ENCODE data around the gene NEB. TPM values are rescaled to one million over a fixed set of nuclear protein-coding genes. Genes with fewer than 3 reads are reported as not detected.
A peak's percentile ranks its signal among the peaks of the same experiment; 100 is the strongest.
"Not testable (repeated sequence)": the region's sequence is repeated elsewhere in the genome, so short reads cannot be mapped to it uniquely, and the experiment has no call there.

Gene NEB
- total RNA-seq, 1 donor from 2014 or later = 0.53 TPM

DNA sequence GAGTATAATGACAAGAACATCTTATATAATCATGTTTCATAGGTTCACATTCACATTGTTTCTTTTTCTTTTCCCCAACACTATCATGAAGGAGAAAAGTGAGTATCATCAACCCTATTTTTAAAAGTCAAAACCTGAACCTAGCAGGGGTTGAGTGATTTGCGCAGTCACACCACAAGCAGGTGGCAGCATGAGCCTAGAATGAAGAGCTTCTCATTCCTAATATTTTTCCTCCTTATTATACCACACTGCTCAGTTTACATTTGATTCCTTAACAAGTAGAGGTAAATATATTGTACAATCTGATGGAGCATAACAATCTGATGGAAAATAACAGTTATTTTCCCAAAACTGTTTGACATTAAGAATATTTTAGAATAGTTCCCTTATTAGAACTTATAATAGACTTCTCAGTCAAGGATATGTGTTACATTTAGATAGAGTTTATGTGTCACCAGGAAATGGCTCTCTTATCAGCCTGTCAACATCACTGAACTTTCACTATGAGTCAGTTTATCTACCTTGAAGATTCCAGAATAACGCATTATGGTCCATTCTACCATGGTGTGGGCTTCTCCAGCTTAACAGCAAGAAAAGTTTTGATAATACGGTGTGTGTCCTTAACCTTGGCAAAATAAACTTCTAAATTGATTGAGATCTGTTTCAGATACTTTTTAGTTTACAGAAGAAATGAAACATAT, 119.5 kb downstream of the NEB start:
- Histone ChIP-seq H3K4me1 (no peaks in the 10 kb centered on the region), H3K27ac (no peak overlapping the region), H3K4me3 (no peak overlapping the region), H3K9me3 (no peaks in the 10 kb centered on the region), H3K36me3 (no peaks in the 10 kb centered on the region), H3K27me3 (no peaks in the 10 kb centered on the region)
- no peak for DNase-seq (ENCODE audit: low spot score in 2 of 2)
- TF ChIP-seq CTCF (IDR thresholded peaks at IDR 0.05) = peak in 1 of 3 experiments; percentile 23
- intact Hi-C loops (cut with DNase I) = no loop called here

- DNase-seq (ENCODE audit: low spot score in 2 of 2) = no peak
- no peaks in the 10 kb centered on the region for H3K4me1 ChIP-seq
- H3K36me3 ChIP-seq = no peaks in the 10 kb centered on the region
- no peak for TF ChIP-seq CTCF (IDR thresholded peaks at IDR 0.05)
- no peaks in the 10 kb centered on the region for H3K9me3 ChIP-seq
- no peak overlapping the region for H3K27ac ChIP-seq
- no peak overlapping the region for H3K4me3 ChIP-seq
- intact Hi-C loops (cut with DNase I) = no loop called here
- H3K27me3 ChIP-seq = no peaks in the 10 kb centered on the region
Observed at GRCh38 chr2:151614159-151614558, 120.1 kb downstream of the NEB start.

DNA sequence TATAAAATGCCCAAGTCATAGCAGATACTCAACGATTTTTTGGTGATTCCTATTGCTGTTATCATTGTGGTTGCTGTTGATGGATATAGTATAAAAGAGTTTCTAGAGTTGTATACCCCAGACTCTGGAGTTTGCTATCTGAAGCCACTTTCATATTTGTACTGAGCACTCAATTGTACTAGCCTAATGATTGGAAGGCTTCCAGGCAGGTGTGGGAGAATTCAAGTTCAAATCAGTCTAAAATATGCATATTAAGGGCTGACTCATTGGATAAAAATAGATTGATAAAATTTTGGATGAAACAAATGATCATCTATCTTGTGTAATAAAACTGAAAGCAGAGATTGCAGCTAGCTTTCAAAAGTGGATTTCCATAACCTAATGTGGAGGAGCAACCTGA, 122.9 kb downstream of the NEB start:
- intact Hi-C loops (cut with DNase I) = no loop called here
- Histone ChIP-seq H3K9me3 (no peaks in the 10 kb centered on the region), H3K36me3 (no peaks in the 10 kb centered on the region), H3K27ac (no peak overlapping the region), H3K4me3 (no peak overlapping the region), H3K27me3 (no peaks in the 10 kb centered on the region), H3K4me1 (no peaks in the 10 kb centered on the region)
- DNase-seq (ENCODE audit: low spot score in 2 of 2) = no peak
- no peak for TF ChIP-seq CTCF (IDR thresholded peaks at IDR 0.05)

- no peak for TF ChIP-seq CTCF (IDR thresholded peaks at IDR 0.05)
- intact Hi-C loops (cut with DNase I) = no loop called here
- no peaks in the 10 kb centered on the region for H3K9me3 ChIP-seq
- no peak overlapping the region for H3K4me3 ChIP-seq
- no peaks in the 10 kb centered on the region for H3K4me1 ChIP-seq
- no peaks in the 10 kb centered on the region for H3K27me3 ChIP-seq
- H3K36me3 ChIP-seq = no peaks in the 10 kb centered on the region
- DNase-seq (ENCODE audit: low spot score in 2 of 2) = no peak
- H3K27ac ChIP-seq = no peak overlapping the region
Observed at GRCh38 chr2:151610310-151610709, 124.0 kb downstream of the NEB start.

GRCh38 chr2:151609705-151610104, 124.6 kb downstream of the NEB start:
- Histone ChIP-seq H3K27me3 (no peaks in the 10 kb centered on the region), H3K4me3 (no peak overlapping the region), H3K36me3 (no peaks in the 10 kb centered on the region), H3K27ac (no peak overlapping the region), H3K4me1 (no peaks in the 10 kb centered on the region), H3K9me3 (no peaks in the 10 kb centered on the region)
- DNase-seq (ENCODE audit: low spot score in 2 of 2) = no peak
- intact Hi-C loops (cut with DNase I) = no loop called here
- no peak for TF ChIP-seq CTCF (IDR thresholded peaks at IDR 0.05)

GRCh38 chr2:151607459-151608424, 126.5 kb downstream of the NEB start:
- H3K36me3 ChIP-seq; H3K4me3 ChIP-seq; H3K27me3 ChIP-seq; intact Hi-C loops (cut with DNase I); DNase-seq (ENCODE audit: low spot score in 2 of 2); H3K9me3 ChIP-seq; H3K4me1 ChIP-seq; H3K27ac ChIP-seq: not testable (repeated sequence)

DNA sequence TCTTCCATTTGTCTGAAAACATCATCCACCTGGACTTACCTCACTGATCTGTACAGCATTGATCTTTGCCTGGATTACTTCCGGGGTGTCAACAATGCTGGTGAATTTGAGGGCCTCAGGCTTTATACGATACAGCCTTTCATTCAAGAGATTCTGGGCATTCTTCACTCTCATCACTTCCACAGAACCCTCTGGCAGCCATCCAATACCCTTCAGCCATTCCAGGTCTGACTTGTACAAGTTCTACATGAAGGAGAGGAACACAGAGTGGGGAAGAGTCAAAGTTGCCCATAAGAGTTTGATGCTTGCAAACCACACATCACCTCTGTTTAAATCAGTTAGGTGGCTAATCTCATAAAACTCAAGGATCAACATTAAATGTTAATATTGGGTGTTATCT, 130.7 kb downstream of the NEB start:
- H3K36me3 ChIP-seq; H3K27me3 ChIP-seq; H3K9me3 ChIP-seq; intact Hi-C loops (cut with DNase I); H3K4me1 ChIP-seq; H3K4me3 ChIP-seq; H3K27ac ChIP-seq: not testable (repeated sequence)
- peak in 1 of 2 donors; percentile 66 for DNase-seq (ENCODE audit: low spot score in 2 of 2)

GRCh38 chr2:151602402-151602801, 131.9 kb downstream of the NEB start:
- H3K27me3 ChIP-seq; H3K4me3 ChIP-seq; intact Hi-C loops (cut with DNase I); H3K9me3 ChIP-seq; H3K4me1 ChIP-seq; H3K36me3 ChIP-seq; DNase-seq (ENCODE audit: low spot score in 2 of 2); H3K27ac ChIP-seq: not testable (repeated sequence)

GRCh38 chr2:151601803-151602202, 132.5 kb downstream of the NEB start:
- H3K27me3 ChIP-seq; intact Hi-C loops (cut with DNase I); H3K4me1 ChIP-seq; H3K36me3 ChIP-seq; H3K9me3 ChIP-seq; DNase-seq (ENCODE audit: low spot score in 2 of 2); H3K27ac ChIP-seq; H3K4me3 ChIP-seq: not testable (repeated sequence)

Measured in ascending aorta (tissue), 2 donors.